ENCODE measurements around the gene VWA5B2. TPM values are rescaled to one million over a fixed set of nuclear protein-coding genes. Genes with fewer than 3 reads are reported as not detected.

Gene VWA5B2
- total and polyA plus RNA-seq, 2 experiments from 2014 or later: 0.66 TPM; not detected in 1

DNA sequence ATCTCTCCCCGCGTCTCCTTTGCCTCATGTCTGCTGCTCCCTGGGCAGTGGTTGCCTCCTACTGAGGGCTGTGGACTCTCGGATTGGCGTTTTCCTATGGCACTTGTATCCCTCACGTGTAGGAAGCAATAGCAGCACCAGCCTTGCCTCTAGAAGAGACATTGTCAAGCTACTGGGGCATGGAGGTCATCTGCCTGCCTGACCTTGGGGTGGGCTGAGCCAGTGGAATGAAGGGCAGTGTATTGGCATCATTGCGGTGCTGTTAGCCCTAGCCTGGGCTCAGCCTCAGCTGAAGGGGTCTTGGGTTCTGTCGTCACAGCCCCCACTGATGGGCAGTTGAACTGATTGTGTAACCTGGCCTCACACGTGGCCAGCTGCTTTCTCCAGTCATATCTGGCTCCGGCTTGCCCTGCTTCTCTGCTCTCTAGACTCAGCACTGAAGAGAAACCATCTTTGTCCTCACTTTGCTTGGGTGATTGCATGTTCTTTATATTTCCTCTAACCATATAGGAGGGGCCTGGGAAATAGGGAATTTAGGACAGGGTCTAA lies 35.3 kb upstream of the VWA5B2 start (continued):
- TF ChIP-seq, protein P1, sequence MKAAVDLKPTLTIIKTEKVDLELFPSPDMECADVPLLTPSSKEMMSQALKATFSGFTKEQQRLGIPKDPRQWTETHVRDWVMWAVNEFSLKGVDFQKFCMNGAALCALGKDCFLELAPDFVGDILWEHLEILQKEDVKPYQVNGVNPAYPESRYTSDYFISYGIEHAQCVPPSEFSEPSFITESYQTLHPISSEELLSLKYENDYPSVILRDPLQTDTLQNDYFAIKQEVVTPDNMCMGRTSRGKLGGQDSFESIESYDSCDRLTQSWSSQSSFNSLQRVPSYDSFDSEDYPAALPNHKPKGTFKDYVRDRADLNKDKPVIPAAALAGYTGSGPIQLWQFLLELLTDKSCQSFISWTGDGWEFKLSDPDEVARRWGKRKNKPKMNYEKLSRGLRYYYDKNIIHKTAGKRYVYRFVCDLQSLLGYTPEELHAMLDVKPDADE (IDR thresholded peaks at IDR 0.05): no peak
- TF ChIP-seq STAT1 (IDR thresholded peaks at IDR 0.05; ENCODE audit: unreplicated experiment) (no peak), ZNF331 (CRISPR knock-in tag; IDR thresholded peaks at IDR 0.05; ENCODE audit: low read depth) (no peak), NANOG (IDR thresholded peaks at IDR 0.05; ENCODE audit: borderline replicate concordance) (no peak), EZH2 (IDR thresholded peaks at IDR 0.05; ENCODE audit: low read depth, unreplicated experiment) (no peak), EZH2phosphoT487 (IDR thresholded peaks at IDR 0.05; ENCODE audit: unreplicated experiment) (no peak), POLR2AphosphoS5 (IDR thresholded peaks at IDR 0.05; ENCODE audit: low read depth) (no peak), ZNF114 (CRISPR knock-in tag; IDR thresholded peaks at IDR 0.05) (no peak)
- TF ChIP-seq, protein P2, sequence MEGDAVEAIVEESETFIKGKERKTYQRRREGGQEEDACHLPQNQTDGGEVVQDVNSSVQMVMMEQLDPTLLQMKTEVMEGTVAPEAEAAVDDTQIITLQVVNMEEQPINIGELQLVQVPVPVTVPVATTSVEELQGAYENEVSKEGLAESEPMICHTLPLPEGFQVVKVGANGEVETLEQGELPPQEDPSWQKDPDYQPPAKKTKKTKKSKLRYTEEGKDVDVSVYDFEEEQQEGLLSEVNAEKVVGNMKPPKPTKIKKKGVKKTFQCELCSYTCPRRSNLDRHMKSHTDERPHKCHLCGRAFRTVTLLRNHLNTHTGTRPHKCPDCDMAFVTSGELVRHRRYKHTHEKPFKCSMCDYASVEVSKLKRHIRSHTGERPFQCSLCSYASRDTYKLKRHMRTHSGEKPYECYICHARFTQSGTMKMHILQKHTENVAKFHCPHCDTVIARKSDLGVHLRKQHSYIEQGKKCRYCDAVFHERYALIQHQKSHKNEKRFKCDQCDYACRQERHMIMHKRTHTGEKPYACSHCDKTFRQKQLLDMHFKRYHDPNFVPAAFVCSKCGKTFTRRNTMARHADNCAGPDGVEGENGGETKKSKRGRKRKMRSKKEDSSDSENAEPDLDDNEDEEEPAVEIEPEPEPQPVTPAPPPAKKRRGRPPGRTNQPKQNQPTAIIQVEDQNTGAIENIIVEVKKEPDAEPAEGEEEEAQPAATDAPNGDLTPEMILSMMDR (conservative IDR thresholded peaks at IDR 0.05; ENCODE audit: low read depth in 2 of 2): no peak

DNA sequence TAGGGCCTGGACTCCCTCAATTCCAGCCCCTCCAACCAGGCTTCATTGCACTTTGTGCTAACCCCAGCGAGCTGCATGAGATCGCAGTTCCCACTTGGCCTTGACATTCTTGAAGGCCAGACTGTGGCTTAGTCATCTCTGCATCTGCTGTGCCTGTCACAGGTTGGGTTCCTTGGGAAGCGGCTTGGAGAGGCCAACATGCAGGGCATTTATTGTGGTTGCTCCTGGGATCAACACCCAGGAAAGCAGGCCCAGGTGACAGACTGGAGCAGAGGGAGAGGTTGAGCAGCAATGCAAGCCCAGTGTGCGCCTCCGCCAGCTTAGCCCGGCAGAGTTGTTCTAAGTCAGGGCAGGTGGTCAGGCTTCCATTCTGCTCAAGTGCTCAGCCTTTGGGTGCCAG lies 32.8 kb upstream of the VWA5B2 start:
- H3K9me3 Mint-ChIP-seq: no peaks in the 10 kb centered on the region
- peaks cover 37% of the 10 kb centered on the region for H3K36me3 Mint-ChIP-seq (ENCODE audit: low read depth)
- H3K27ac Mint-ChIP-seq: no peak overlapping the region
- no peak overlapping the region for H3K27ac ChIP-seq (ENCODE audit: low read depth)
- no peaks in the 10 kb centered on the region for H3K4me1 Mint-ChIP-seq
- H4K20me1 ChIP-seq (replicated peaks; ENCODE audit: insufficient read depth): peaks cover 5% of the 10 kb centered on the region; the same call in 1 of the 2 replicates
- no peaks in the 10 kb centered on the region for H3K79me2 ChIP-seq (replicated peaks; ENCODE audit: insufficient read depth)
- H2AFZ ChIP-seq: no peak overlapping the region
- H3K4me3 ChIP-seq: no peak overlapping the region
- no peaks in the 10 kb centered on the region for H3K27me3 ChIP-seq (ENCODE audit: insufficient read depth)
- no peak overlapping the region for H3K4me2 ChIP-seq
- no peak for ATAC-seq
- H3K9me2 ChIP-seq (ENCODE audit: insufficient read depth): no peaks in the 10 kb centered on the region
- no peaks in the 10 kb centered on the region; the same call in 1 of the 2 replicates for H3K36me3 ChIP-seq (ENCODE audit: insufficient read depth)
- DNase-seq (ENCODE audit: low spot score): no peak
- no peak overlapping the region for H3K4me3 Mint-ChIP-seq
- H3K27me3 Mint-ChIP-seq (ENCODE audit: insufficient read depth, low read depth, poor library complexity): peaks cover 4% of the 10 kb centered on the region
- no peaks in the 10 kb centered on the region for H3F3A ChIP-seq (replicated peaks; ENCODE audit: low read depth)
- no peaks in the 10 kb centered on the region for H3K4me1 ChIP-seq (ENCODE audit: insufficient read depth)
- TF ChIP-seq ZNF114 (CRISPR knock-in tag; IDR thresholded peaks at IDR 0.05) (no peak), POLR2AphosphoS5 (IDR thresholded peaks at IDR 0.05; ENCODE audit: low read depth) (no peak), JUNB (IDR thresholded peaks at IDR 0.05; ENCODE audit: unreplicated experiment) (no peak), EZH2 (IDR thresholded peaks at IDR 0.05; ENCODE audit: low read depth, unreplicated experiment) (no peak), ZNF331 (CRISPR knock-in tag; IDR thresholded peaks at IDR 0.05; ENCODE audit: low read depth) (no peak), NANOG (IDR thresholded peaks at IDR 0.05; ENCODE audit: borderline replicate concordance) (no peak), CREB1 (CRISPR knock-in tag; IDR thresholded peaks at IDR 0.05; ENCODE audit: low read depth) (no peak), STAT1 (IDR thresholded peaks at IDR 0.05; ENCODE audit: unreplicated experiment) (no peak)
- TF ChIP-seq, protein P3, sequence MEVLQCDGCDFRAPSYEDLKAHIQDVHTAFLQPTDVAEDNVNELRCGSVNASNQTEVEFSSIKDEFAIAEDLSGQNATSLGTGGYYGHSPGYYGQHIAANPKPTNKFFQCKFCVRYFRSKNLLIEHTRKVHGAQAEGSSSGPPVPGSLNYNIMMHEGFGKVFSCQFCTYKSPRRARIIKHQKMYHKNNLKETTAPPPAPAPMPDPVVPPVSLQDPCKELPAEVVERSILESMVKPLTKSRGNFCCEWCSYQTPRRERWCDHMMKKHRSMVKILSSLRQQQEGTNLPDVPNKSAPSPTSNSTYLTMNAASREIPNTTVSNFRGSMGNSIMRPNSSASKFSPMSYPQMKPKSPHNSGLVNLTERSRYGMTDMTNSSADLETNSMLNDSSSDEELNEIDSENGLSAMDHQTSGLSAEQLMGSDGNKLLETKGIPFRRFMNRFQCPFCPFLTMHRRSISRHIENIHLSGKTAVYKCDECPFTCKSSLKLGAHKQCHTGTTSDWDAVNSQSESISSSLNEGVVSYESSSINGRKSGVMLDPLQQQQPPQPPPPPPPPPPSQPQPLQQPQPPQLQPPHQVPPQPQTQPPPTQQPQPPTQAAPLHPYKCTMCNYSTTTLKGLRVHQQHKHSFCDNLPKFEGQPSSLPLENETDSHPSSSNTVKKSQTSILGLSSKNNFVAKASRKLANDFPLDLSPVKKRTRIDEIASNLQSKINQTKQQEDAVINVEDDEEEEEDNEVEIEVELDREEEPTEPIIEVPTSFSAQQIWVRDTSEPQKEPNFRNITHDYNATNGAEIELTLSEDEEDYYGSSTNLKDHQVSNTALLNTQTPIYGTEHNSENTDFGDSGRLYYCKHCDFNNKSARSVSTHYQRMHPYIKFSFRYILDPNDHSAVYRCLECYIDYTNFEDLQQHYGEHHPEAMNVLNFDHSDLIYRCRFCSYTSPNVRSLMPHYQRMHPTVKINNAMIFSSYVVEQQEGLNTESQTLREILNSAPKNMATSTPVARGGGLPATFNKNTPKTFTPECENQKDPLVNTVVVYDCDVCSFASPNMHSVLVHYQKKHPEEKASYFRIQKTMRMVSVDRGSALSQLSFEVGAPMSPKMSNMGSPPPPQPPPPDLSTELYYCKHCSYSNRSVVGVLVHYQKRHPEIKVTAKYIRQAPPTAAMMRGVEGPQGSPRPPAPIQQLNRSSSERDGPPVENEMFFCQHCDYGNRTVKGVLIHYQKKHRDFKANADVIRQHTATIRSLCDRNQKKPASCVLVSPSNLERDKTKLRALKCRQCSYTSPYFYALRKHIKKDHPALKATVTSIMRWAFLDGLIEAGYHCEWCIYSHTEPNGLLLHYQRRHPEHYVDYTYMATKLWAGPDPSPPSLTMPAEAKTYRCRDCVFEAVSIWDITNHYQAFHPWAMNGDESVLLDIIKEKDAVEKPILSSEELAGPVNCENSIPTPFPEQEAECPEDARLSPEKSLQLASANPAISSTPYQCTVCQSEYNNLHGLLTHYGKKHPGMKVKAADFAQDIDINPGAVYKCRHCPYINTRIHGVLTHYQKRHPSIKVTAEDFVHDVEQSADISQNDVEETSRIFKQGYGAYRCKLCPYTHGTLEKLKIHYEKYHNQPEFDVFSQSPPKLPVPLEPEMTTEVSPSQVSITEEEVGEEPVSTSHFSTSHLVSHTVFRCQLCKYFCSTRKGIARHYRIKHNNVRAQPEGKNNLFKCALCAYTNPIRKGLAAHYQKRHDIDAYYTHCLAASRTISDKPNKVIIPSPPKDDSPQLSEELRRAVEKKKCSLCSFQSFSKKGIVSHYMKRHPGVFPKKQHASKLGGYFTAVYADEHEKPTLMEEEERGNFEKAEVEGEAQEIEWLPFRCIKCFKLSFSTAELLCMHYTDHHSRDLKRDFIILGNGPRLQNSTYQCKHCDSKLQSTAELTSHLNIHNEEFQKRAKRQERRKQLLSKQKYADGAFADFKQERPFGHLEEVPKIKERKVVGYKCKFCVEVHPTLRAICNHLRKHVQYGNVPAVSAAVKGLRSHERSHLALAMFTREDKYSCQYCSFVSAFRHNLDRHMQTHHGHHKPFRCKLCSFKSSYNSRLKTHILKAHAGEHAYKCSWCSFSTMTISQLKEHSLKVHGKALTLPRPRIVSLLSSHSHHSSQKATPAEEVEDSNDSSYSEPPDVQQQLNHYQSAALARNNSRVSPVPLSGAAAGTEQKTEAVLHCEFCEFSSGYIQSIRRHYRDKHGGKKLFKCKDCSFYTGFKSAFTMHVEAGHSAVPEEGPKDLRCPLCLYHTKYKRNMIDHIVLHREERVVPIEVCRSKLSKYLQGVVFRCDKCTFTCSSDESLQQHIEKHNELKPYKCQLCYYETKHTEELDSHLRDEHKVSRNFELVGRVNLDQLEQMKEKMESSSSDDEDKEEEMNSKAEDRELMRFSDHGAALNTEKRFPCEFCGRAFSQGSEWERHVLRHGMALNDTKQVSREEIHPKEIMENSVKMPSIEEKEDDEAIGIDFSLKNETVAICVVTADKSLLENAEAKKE (CRISPR knock-in tag; IDR thresholded peaks at IDR 0.05): no peak
- TF ChIP-seq, protein P1 (IDR thresholded peaks at IDR 0.05): no peak
